ENCODE results near the gene ACTA1. TPM values are rescaled to one million over a fixed set of nuclear protein-coding genes. Genes with fewer than 3 reads are reported as not detected.
"Not testable (repeated sequence)": the region's sequence is repeated elsewhere in the genome, so short reads cannot be mapped to it uniquely, and the experiment has no call there.

Gene ACTA1
- total RNA-seq, 1 donor from 2014 or later = 0.45 TPM

DNA sequence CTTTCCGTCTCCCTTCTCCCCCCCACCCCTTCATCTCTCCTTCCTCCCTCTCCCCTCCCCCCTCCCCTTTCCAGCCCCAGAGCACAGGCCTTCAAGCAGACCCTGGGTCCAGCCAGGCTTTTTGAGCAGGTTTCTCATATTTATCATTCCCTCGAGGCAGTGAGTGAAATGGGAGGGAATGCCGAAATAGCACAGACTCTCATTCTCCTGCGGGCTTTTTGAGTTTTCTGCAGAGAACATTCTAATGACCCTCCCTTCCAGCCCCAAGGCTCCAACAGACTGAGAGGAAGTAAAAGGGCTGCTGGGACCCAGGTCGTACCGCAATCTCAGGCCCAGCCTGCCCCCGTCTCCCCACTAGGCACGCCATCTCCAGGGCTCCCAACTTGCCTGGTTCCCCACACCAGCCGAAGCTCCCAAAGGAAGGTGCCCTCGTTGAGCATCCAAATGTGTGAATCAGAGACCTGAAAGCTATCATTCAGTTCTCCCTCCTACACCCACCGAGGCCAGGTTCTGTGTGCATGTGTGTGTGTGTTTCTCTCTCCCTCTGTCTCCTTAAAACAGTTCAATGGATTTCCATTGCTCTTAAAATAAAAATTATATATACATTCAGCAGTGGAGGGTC, 22.3 kb downstream of the ACTA1 start:
- intact Hi-C loops (cut with DNase I) = no loop called here
- DNase-seq (ENCODE audit: low spot score) (no peak), ATAC-seq (no peak)

DNA sequence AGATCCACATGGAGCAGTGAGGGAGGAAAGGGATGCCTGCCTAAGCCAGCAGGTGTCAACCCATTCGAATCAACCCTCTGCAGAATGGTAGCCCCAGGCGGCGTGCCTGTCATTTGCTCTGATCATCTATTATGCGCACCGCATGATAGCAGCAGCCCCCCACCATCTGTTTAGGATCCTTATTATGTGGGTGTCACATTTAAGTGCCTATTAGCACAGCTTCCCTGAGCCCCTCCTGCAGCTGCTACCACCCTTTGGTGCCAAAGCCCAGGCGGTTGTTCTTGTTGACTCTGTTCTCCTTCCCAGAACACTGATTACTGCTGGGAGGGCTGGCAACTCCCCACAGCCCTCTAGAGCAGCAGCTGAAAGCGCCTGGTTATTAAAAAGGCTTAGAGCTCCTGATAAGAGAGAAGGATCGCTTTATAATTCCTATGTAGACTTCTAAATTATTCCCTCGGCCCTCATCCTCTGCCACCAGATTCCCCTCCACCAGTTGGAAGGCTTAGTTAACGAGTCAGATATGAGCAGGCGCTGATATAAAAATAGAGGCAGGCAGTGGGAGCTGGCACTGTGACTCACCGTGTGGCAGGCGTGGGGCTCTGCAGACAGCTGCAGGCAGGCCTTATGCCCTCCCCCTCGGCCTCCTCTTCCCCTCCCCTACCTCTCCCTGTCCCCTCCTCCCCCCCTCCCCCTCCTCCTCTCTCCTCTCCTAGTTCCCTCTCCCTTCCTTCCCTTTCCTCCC, 23.0 kb downstream of the ACTA1 start:
- ATAC-seq (peak; percentile 72), DNase-seq (ENCODE audit: low spot score) (no peak)
- intact Hi-C loops (cut with DNase I) = no loop called here

DNA sequence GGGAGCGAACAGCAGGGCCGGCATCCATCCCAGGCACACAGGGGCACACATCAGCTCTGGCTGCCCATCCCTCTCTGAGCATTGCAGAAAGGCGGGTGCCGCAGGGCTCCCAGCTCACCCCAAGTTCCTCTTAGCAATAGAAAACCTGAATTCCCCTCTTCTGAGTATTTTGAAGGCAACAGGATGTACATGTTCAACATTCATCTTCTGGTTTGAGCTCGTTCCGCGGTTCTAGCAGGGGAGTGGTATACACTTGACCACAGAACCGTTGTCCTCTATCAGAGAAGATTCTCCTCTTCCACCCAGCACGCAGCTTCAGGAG, 23.6 kb downstream of the ACTA1 start:
- DNase-seq (ENCODE audit: low spot score) = no peak
- ATAC-seq = no peak
- intact Hi-C loops (cut with DNase I) = no loop called here

DNA sequence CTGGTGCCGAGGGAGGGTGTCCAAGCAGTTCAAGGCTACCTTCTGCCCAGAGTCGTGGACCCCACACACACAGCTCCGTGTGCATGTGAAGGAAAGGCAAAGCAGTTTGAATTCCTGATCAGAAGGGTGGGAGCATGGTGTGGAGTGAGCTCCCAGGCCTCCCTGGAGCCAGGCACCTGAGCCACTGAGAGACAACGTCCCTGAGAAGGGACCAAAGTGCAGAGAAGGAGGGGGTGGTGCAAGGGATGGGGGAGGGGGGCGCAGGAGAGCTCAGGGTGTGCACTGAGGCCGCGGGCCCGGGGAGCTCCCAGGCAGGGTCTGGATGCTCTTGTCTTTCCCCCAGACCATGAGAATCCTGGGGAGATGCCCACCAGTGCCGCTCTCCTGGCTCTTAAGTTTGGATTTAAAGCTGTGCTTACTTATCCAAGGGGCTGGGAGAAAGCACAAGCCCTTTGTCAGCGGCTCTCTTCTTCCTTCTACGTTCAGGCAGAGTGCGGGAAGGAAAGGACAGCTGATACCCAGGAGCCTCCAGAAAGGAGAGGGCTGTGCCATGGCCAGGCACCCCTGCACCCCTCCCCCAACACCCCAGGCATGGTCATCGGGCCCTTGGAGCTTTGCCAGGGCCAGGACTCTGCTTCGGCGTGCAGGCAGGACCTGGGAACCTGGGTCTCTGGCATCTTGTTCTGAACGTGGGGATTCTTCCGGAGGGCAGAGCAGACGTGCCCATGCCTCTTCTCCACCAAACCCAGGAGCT, 24.1 kb downstream of the ACTA1 start:
- intact Hi-C loops (cut with DNase I) = no loop called here
- ATAC-seq (no peak), DNase-seq (ENCODE audit: low spot score) (no peak)

DNA sequence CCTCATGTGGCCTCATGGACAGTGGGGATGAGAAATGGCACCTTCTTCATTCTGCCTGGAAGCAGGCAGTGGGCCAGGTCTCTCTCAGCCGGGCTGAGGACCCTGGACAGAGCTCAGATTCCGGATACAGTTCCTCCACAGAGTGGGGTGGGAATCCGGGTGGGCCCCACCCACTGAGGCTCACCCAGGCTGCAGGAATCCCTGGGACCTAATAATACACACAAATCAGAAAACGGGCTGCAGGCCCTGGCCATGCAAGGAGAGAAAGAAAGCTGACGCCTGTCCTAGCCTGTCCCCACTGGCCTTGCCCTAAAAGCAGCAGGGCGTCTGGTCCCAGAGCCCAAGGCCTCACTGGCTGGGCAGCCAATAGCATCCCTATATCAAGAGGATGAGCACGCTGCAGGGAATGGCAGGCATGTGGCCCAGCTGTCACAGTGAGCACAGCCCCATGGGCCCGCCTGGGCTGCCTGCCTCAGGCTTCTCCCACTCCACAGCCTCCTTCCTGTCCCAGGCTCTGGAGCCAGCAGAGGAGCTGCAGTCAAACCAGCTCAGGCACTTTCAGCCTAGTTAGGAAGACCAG, 25.3 kb downstream of the ACTA1 start:
- intact Hi-C loops (cut with DNase I) = no loop called here
- DNase-seq (ENCODE audit: low spot score) = no peak
- peak; percentile 26 for ATAC-seq

DNA sequence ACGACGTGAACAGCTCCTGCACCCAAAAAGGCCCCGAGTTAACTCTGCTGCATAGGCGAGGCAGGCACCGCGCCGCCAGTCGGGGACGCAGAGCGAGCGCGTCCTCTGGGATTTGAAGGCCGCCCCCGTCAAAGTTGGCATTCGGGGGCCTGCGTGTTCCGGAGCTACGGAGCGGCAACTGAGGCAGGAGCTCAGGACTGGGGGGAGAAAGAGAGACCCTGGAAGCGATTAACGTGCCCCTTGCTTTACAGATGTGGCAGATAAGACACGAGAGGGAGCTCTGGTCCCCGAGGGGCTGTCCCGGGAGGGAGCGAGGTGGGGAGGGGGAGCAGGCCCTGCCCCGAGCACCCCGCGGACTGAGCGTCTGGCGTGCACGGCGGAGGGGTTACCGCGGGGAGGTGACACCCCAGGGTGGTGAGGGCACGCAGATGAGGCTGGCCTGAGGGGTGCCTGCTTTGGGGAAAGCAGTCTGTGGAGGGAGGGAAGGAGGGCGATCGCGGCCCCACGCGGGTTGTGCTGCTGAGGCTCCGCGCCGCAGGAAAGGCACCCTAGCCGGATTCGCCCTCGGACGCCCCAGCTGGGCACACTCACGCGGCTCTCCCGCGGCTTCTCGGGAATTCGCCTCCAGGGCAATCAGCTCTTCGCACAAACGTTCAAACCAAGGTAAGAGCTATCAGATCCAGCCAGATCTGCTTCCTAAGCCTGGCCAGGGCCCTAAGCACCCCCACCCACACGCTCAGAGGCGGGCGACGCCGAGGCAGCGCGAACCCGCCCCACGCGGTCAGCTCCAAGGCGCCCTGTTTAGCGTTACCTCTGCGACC, 26.5 kb downstream of the ACTA1 start:
- DNase-seq (ENCODE audit: low spot score) = no peak
- intact Hi-C loops (cut with DNase I) = no loop called here
- ATAC-seq = peak; percentile 19

DNA sequence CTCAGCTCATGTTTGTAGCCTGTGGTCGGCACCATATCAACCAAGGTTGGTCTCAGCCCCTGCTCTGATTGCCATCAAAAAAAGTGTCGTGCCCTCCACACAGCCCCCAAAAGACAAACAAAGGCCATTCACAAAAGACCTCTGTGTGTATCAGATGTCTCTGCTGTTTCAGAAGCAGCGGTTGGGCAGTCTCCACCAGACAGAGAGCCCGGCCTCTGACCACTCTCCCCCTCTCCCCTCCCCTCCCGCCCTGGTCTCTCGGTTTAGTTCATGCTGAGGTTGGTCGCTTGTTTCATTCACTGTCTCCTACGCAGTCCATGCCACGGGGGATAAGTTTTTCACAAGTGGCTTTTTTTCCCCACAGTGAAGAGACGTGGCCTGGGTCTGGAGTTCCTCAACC, 27.1 kb downstream of the ACTA1 start:
- no peak for ATAC-seq
- intact Hi-C loops (cut with DNase I) = no loop called here
- DNase-seq (ENCODE audit: low spot score) = no peak

DNA sequence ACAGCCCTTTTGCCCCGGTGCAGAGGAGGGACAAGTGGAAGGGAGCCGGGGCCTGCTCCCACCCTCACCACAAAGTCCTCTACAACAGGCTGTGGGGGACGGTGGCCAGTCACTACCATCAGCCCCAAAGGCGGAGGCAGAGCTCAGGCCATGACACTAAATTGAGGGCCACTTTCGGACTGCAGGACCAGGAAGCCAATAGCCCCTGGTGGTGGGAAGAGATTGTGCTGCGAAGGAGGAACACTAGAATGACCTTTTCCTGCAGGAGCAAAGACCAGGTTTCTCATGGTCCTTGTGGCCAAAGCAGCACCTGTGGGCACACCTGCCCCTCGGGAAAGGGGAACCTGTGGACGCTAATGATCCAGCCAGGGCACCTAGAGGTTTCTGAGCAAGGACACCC, 30.3 kb downstream of the ACTA1 start:
- ATAC-seq (no peak), DNase-seq (ENCODE audit: low spot score) (no peak)
- intact Hi-C loops (cut with DNase I) = no loop called here

DNA sequence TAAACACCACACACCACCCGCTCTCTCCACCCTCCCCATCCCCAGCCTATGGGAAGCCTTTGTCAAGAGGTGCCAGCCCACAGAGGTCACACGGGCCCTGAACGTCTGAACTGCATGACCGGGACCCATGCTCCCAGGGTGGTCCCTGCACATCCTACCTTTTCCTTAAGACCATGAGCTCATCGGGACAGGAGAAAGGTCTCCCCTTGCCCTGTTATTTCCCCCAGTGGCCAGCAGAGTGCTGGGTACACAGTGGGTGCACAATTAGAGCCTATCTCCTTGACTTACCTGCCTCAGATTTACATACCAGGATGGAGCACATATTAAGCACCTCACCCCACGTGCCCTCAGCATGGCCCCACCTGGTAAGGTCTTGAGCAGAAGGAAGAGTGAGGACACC, 30.9 kb downstream of the ACTA1 start:
- no peak for ATAC-seq
- intact Hi-C loops (cut with DNase I) = no loop called here
- DNase-seq (ENCODE audit: low spot score) = no peak

DNA sequence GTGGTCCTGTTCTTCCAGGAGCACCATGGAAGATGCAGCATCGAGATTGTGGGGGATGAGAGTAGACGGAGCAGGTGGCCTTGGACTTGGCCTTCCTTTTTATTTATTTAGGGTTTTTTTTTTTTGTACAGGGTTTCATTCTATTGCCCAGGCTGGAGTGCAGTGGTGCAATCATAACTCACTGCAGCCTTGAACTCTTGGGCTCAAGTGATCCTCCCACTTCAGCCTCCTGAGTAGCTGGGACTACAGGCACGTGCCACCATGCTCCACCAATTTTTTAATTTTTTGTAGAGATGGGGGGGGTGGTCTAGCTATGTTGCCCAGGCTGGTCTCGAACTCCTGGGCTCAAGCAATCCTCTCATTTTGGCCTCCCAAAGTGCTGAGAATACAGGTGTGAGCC, 31.6 kb downstream of the ACTA1 start:
- DNase-seq (ENCODE audit: low spot score); ATAC-seq; intact Hi-C loops (cut with DNase I): not testable (repeated sequence)

DNA sequence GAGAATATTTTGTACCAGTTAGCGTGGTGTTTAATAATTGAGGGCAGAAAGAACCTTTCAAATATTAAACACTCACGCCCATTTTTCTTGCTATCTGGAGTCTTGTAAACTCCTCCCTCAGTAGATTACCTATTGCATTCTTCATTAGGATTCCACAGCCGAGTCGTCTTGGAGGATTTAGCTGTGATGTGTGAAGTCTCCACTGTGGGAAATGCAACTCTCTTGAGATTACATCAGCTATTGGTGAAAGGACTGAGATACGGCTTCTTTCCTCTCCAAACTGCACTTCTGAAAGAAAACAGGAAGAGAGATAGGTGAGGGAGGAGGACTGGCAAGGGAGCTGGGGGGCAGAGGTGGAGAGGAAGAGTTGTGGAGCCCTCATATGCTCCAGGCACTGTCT, 36.1 kb downstream of the ACTA1 start:
- ATAC-seq = no peak
- intact Hi-C loops (cut with DNase I) = no loop called here
- no peak for DNase-seq (ENCODE audit: low spot score)

DNA sequence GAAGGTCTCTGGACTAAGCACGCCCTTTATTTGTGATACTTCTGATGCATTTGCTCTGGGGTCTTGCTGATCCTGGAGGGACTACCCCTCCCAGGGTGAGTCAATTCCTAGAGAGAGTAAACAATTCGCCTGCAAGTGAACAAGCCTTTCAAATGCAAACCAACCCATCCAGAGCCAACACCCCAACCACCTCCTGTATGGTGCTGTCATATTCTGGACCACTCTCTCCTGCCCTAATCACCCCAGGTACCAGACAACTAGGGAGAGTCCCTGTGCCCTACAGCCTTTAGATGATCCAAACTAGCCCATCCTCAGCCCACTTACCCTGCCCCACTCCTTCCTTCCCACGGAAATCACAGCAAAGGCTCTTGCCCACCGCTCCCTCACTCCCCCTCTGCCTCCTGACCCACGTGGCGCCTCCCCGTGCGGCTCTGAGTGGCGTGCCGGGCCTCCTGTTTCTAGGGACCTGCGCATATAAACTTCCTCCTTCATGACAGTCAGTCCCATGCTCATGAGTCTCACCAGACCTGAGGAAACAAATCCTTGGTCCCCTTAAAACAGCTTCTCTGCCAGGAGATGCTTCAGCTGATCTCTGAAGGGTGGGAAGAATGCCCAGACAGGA, 37.2 kb downstream of the ACTA1 start:
- DNase-seq (ENCODE audit: low spot score) = no peak
- no peak for ATAC-seq
- intact Hi-C loops (cut with DNase I) = no loop called here

DNA sequence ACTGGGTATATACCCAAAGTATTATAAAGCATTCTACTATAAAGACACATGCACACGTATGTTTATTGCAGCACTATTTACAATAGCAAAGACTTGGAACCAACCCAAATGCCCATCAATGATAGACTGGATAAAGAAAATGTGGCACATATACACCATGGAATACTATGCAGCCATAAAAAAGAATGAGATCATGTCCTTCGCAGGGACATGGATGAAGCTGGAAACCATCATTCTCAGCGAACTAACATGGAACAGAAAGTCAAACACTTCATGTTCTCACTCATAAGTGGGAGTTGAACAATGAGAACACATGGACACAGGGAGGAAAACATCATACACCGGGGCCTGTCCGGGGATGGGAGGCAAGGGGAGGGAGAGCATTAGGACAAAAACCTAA, 39.4 kb downstream of the ACTA1 start:
- intact Hi-C loops (cut with DNase I); DNase-seq (ENCODE audit: low spot score); ATAC-seq: not testable (repeated sequence)

DNA sequence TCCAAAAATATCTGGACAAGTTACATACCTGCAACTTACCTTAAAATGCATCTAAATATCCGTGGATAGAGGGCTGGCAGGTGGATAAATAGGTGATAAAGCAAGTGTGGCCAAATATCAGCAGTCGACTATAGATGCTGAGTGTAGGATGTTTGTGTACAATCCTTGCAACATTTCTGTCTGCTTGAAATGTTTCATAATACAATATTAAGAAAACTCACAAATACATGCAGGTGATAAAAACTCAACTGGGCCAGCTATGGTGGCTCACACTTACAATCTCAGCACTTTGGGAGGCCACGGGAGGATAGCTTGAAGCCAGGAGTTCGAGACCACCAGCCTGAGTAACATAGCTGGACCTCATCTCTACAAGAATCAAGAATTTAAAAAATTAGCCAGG, 41.0 kb downstream of the ACTA1 start:
- no peak for ATAC-seq
- DNase-seq (ENCODE audit: low spot score) = no peak
- intact Hi-C loops (cut with DNase I) = no loop called here

DNA sequence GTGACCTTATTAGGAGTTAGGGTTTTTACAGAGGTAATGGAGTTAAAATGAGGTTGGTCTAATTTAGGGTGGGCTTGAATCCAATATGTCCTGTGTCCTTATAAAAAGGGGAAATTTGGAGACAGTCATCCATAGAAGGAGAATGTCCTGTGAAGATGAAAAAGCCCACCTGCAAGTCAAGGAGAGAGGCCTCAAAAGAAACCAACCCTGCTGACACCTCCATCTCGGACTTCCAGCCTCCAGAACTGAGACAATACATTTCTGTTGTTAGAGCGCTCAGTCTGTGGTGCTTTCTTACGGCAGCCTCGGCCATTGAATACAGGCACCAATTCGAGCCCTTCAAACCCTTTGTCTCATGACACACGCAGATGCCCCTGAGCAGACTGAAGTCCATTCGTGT, 43.8 kb downstream of the ACTA1 start:
- intact Hi-C loops (cut with DNase I) = no loop called here

DNA sequence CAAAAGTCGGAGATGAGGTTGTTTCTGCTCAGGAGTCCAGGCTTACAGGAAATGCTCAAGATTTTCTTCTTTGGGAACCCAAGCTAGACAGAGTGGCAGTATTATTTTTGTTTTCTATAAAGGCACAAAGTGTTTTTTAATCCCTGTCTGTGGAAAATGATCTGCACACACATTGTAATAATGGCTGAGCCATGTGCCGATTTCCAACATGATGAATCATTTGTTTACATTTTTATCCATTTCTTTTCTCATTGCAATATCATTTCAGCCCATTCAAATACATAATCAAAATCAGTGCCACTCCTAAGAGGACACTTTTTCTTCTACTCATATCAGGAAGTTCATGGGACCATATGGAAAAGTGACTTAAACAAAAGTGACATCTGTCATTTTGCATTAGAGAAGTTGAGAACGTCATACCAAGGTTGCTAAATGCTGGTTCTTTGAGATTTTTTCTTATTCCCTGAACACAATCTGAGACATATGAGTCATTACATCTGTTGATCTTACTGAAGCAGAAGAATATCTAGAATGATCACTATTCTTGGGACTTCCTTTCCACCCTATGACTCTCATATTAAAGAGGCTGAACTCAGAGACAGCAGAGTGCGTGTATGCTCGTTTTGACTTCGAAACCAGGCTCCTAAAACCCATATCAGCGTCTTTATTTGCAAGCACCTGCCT, 44.9 kb downstream of the ACTA1 start:
- intact Hi-C loops (cut with DNase I) = no loop called here

More for the DNA sequence above, 43.8 kb downstream of the ACTA1 start:
- ATAC-seq (no peak), DNase-seq (ENCODE audit: low spot score) (no peak)

DNA sequence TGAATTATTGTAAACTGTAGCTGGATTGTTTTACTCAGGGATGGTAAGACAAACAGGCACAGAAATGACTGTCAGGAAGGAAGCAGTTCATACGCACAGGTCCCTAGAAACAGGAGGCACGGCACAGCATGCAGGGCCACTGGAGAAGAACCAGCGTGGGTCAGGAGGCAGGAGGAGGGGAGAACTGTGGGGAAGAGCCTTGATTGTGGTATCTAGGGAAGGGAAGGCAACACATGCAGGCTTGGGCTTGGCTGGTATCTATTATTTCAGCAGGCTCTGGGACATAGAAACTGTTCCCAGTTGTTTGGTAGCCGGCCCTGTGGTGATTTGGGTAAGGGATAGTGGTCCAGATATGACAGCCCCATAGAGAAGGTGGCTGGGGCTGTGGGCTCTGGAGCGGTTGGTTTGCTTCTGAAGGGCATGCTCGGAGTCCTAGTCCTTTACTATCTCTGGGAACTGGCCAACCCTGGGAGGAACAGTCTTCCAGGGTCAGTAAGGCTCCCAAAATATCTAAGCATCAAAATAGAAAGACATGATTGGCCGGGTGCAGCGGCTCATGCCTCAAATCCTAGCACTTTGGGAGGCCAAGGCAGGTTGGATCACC, 47.9 kb downstream of the ACTA1 start:
- ATAC-seq = no peak

More for the DNA sequence above, 44.9 kb downstream of the ACTA1 start:
- ATAC-seq (no peak), DNase-seq (ENCODE audit: low spot score) (no peak)

DNA sequence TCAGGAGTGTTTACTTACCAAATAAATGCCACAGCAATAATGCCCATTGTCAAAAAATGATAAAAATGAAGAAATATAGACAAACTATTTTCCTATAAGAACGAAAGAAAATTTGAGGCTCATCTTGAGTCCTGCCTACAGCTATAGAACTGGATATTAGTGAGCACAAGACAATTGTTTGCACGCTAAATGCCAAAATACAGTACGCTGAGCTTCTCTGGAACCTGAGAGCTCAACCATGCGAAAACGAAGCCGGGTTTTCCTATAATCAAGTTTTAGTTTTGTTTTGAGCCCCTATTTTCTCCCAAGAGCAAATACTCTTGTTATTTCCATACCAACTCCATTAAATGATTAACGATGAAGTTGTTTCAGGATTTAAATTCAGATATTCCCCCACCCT, 49.1 kb downstream of the ACTA1 start:
- no peak for DNase-seq (ENCODE audit: low spot score)
- ATAC-seq = no peak
- intact Hi-C loops (cut with DNase I) = no loop called here

More for the DNA sequence above, 47.9 kb downstream of the ACTA1 start:
- intact Hi-C loops (cut with DNase I) = no loop called here
- DNase-seq (ENCODE audit: low spot score) = no peak

Measured in sciatic nerve (tissue), 2 donors.